NCI-H774 (cell line): ENCODE measurements around the gene IRAK2.
"Not testable (repeated sequence)": the region's sequence is repeated elsewhere in the genome, so short reads cannot be mapped to it uniquely, and the experiment has no call there.

Experiments
- DNase-seq: peaks from one replicate; lab custom pipeline; 2025; lab: John Stamatoyannopoulos, UW

Gene IRAK2

DNA sequence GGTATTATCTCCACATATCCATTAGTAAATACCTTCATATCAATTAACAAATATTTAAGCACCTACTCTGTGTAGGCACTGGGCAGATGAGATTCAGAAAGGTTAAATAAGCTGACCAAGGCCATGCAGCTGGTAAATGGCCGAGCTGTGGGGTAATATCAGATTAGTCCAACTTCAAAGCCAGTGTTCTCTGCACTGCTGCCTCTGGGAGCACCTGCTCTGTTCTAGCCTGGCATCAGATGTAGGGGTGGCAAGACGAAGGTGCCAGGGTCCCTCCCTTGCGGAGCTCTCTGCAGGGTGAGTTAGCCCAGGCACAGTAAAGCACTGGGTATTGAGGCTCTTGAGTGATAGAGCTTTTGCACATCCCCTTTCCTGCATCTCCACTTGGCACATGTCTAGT is 89.0 kb downstream of the IRAK2 start:
- no peak for DNase-seq

DNA sequence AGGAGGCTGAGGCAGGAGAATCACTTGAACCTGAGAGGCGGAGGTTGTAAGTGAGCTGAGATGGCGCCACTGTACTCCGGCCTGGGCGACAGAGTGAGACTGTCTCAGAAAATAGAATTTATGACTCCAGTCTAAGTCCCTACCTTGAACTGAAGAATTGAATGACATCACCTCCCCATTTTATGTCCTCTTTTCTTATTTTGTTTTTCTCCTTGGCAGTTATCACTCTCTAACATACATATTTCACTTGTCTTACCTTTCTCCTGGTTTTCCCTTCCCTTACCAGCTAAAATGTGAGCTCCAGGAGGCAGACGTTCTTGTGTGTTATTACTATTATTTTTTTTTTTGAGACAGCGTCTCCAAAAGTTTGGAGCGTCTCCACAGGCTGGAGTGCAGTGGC is 91.1 kb downstream of the IRAK2 start:
- DNase-seq, result no peak

DNA sequence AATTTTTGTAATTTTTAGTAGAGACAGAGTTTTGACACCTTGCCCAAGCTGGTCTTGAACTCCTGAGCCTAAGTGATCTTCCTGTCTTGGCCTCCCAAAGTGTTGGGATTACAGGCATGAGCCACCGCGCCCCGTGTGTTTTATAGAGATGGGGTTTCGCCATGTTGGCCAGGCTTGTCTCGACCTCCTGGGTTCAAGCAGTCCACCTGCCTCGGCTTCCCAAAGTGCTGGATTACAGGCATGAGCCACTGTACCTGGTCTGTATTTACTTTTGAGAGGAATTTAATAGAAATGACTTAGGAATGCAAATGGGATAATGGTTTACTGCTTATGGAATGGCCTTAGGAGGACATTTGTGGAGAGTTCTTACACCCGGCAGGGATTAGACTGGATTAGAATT is 94.3 kb downstream of the IRAK2 start:
- DNase-seq, result no peak

DNA sequence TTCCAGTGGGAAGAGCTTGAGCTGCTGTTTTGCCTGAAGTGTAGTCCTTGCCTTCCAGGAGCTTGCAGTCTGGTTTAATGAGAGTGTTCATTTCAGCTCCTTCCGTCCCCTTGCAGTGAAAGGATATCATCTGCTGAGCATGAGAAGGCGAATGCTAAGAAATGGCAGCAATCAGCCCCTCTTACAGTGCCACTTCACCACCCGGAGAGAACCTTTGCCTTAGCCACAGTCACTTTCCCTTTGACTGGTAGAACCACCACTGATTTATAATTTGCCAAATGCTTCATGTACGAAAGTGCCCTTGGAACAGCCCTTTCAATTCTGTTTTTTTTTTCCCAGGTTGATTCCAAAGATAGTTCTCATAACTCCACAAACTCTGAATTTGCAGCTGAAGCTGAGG is 95.1 kb downstream of the IRAK2 start:
- DNase-seq, result no peak

DNA sequence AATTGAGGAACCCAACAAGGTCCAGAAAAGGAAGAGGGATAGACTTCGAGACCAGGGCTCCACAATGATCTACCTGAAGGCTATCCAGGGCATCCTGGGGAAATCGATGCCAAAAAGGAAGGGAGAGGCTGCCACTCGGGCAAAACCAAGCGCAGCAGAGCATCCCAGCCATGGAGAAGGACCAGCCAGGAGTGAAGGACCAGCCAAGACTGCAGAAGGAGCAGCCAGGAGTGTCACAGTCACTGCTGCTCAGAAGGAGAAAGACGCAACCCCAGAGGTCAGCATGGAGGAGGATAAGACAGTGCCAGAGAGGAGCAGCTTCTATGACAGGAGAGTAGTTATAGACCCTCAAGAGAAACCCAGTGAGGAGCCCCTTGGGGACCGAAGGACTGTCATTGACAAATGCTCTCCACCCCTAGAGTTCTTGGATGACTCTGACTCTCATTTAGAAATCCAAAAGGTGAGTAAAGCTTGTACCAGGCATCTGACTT is 95.5 kb downstream of the IRAK2 start:
- no peak for DNase-seq

DNA sequence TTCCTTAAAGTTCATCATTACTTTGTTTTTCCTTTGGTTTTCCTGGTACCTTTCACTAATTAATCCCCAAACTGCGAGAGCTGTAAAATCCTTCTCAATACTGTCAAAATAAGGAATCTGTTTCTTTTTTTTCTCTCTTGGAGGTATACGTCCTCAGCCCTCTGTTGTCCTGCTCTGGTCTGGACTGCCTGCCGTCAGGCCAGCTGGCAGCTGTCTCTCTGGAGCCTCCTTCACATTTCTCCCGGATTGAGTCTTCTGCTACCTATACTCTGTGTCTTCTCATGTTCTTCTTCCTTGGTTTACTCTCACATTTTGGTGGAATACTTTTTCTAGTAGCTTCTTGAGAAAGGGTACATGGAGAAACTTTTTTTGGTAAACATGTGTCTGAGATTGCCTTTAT is 97.3 kb downstream of the IRAK2 start:
- no peak for DNase-seq

DNA sequence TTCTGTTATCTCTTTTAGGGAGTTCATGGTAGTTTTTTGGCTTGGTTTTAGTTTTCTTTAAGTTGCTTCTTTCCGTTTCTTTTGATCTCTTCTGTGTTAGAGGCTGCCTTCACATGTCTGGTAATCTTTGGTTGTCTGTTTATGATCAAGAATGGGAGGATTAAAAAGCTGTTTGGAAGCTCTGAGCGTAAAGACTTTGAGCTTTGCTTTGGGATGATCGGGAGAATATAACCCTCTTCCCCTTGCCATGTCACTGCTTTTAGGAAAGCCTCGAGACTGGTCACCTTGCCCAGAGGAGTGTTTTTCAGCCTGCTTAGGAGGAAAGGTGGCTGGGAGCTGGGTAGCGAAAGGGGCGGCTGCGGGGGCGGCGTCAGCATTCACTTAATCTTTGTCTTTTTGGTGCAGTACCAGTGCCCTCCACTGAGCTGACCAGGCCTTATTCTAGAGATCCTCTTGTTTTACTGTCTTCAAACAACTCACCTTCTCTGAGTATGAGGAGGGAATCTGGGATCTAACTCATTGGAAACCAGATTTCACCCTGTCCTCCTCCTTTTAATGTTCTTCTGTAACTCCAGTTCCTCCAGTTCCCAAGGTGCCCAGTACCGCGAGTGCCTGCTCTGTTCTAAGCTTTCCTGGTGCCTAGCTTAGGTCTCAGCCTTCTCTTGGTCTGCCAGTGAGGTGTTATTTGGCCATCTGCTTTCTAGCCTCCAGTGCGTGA is 99.1 kb downstream of the IRAK2 start:
- no peak for DNase-seq

DNA sequence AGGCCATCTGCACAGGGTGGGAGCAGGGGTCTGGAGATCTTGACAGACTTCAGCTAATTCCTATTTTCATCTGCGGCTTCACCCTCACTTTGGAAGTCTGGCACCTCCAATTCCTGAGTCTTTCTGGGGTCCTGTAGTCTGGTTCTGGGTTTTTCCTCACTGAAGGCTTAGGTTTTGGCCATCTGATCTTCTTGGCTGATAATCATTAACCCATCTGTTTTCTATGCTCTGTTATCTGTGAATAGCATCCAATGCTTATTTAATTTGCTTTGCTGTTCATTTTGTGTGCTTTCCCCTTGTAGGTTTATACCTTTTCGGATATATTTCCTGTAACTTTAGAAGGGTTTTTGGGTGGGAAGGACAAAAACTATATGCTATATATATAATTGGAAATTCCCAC is 101.1 kb downstream of the IRAK2 start:
- no peak for DNase-seq

DNA sequence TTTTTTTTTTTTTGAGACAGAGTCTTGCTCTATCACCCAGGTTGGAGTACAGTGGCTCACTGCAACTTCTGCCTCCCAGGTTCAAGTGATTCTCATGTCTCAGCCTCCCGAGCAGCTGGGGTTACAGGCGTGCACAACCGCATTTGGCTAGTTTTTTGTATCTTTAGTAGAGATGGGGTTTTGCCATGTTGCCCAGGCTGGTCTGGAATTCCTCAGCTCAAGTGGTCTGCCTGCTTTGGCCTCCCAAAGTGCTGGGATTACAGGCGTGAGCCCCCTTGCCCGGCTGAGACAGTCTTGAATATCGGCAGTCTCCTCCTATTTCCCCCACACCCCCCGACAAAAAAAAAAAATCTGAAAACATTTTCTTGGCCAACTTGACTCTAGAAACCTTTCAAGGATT is 102.2 kb downstream of the IRAK2 start:
- DNase-seq, result not testable (repeated sequence)

DNA sequence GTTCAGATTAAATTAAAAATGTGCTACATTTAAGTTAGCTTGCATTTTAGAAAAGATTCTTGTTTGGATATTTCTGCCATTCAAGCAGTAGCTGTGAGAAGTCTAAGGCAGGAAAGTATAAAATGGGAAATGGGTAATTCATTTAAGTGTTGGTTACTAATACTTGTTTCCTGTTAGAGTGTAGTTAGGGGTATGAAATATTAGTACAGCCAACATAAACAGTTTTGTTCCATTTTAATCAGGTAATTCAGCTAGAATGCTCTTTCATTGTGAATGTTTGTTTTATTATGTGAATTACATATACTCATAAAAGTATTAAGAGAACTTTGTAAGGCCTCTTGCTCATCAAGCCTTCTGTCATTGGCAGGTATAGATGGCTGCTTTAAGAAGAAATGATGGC is 103.4 kb downstream of the IRAK2 start:
- no peak for DNase-seq

DNA sequence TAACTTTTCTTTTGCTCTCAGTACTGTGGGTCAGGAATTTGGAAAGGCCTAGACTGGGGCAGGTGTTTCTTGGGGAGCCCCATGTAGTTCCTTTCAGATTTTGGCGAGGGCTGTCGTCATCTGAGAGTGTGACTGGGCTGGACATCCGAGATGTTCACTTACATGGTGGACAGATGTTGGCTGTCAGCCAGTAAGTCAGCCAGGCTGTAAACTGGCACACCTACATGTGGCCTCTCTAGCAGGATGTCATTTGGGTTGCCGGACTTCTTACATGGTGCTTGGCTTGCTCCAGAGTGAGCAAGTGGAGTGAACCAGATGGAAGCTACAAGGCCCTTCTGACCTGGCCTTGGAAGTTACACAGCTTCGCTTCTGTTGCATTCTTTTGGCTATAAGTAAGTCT is 104.2 kb downstream of the IRAK2 start:
- no peak for DNase-seq

DNA sequence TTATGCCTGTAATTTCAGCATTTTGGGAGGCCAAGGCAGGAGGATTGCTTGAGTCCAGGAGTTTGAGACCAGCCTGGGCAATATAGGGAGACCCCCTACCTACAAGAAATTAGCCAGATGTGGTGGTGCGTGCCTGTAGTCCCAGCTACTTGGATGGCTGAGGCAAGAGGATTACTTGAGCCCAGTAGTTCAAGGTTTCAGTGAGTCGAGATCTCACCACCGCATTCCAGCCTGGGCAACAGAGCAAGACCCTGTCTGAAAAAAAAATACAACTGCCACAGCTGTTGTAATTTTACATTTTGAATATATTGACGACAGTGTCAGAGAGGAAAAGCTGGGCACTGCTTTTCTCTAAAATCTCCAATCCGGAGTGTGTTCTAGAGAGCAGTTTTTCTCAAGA is 104.7 kb downstream of the IRAK2 start:
- DNase-seq, result no peak

DNA sequence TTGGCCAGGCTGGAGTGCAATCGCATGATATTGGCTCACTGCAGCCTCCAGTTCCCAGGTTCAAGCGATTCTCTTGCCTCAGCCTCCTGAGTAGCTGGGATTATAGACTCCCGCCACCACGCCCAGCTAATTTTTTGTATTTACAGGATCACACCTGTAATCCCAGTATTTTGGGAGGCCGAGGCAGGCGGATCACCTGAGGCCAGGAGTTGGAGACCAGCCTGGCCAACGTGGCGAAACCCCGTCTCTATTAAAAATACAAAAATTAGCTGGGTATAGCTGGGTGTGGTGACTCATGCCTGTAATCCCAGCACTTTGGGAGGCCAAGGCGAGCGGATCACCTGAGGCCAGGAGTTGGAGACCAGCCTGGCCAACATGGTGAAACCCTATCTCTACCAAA is 107.8 kb downstream of the IRAK2 start:
- DNase-seq, result not testable (repeated sequence)

DNA sequence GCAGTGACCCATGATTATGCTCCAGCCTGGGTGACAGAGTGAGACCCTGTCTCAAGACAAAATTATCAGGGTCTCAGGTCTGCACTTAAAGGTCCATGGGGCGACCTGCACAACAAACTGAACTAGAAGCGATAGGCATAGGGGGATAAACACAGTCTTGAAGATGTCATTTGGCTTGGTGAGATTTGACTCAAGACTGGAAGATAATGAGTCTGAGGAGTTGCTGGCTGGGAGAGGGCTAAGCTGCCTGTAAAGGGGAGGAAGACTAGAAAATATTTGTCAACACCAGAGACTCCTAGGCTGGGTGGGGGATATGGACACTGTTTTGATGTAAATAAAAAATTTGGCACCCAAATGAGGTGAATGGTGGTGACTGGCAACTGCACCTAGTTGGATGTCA is 108.3 kb downstream of the IRAK2 start:
- no peak for DNase-seq

DNA sequence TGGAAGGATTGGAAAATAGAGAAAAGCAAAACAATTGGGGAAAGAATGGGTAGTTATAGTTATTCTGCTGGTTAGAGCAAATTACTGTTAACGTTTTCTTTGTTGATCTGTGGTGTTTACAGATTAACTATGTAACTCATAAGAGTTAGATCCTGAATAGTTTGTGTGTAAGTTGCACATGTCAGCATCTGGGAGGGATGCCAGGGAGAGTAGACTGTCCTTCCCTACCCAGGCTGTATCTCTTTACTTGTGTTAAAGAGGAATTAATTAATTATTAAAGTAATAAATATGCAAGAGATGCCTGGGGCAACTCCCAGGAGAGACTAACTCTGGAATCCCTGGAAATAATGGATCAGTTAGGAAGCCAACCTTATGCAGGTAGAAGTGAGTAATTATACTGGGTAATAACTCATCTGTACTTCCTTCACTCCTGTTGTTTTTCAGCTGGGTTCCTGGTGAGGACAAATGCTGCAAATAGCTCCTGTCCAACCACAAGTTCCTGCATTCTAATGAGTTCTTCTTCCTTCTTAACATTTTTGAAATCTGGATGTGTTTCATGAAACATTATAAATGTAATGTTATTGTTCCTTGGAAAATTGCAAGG is 109.1 kb downstream of the IRAK2 start:
- DNase-seq, result peak; percentile 7

DNA sequence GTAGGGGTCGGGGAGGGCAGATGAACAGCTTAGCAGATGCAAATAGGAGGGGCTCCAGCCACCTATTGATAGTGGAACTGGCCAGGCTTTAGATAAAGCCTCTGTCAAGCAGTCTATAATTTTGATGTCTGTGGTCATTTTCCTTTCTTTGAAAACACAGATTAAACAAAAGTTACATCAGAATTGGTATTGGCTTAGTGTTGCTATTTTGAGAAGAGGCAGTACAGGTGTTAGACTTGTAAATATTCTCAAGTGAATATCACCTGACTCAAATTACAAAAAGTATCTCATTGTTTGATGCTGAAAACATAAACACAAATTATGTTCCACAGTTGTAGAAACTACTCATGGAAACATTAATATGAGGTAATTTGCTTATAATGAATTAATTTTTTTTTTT is 109.9 kb downstream of the IRAK2 start:
- DNase-seq, result peak; percentile 44

DNA sequence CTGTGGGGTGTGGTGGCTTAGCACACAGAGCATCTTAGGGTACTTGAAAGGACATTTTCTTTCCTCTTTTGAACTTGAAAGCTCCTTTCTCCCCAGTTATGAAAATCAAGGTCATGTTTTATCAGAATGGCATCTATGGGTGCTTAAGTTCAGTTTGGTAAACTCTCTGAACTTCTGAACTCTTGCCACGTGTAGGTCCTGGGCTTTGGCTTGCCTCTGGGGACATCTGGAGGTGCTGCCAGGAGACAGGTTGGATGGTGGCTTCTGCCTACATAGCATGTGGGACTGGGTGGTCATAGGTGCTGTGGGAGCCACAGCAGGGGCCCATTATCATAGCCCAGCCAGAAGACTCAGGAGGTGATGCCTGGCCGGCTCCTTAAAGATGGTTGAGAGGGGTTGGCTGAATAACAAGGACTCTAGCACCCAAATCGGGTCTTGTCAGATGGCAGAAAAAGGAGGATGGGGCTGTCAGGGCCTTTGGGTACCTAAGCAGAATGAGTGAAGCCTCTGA is 112.5 kb downstream of the IRAK2 start:
- no peak for DNase-seq

DNA sequence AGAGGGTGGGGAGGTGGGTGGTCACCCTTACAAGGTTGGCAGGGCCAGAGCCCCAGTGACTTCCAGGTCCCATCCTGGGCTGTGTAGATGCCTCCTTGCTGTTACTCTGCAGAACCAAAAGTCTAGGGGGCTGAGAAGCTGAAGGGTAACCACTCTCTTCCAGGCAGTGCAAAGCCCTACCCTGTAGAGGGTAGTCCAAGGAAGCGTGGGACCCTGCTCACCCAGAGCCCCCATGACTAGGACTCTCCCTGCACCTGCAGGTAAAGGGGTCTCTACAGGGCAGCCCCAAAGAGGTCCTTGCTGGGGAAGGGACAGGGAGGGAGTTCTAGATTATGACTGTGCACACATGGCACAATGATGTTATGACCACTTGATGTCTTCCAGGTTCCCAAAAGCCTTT is 113.8 kb downstream of the IRAK2 start:
- no peak for DNase-seq

DNA sequence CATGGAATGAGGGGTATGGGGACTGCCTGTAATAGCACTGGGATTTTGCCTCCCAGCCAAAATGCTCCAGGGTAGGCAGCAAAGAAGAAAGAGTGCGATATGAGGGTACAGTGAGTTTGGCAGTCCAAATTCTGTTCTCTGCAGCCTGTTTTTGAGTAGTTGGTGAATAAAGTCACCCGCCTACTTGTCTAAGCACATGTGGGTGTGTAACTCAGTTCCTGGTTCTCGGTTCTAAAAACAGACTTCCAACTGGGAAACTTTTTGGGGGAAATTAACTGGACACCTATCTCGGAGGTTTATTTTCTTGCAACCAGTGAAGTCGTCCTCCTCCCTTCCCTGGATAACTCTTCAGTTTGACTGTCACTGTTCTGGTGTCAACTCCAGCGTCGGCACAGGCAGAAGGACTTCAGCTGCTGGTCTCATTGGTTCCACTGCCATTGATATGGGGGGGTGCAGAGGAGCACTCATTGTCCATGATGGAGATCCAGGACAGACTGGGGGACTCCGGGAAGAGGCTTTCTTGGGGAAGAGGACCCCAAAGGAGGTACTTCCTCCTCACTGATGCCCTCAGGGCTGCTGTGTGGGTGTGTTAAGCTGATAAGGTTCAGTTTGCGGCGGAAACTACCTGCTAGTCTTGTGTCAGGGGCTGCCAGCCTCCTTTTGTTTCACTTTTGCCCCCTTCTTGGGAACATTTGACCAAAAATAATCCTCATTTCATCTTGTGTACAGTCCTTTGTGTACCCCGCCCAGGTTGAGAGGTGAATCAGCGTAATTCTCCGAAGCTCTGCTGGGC is 114.9 kb downstream of the IRAK2 start:
- DNase-seq, result no peak

DNA sequence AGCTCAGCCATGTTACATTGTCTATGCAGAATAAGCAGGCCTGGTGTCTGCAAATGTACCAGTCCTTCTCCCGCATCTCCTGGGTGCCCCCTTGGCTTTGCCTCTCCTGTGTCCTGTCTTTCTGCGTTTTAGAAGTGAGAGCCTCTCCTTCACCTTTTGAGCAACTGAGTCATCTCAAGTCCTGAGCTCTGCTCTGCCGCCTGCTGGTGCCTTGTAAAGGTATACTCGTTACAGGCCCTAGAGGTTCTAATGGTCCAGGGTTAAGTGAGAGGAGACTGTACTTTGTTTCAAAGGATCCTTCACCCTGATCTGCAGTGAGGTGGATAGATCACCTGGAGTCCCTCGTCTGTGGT is 115.4 kb downstream of the IRAK2 start:
- DNase-seq, result no peak

DNA sequence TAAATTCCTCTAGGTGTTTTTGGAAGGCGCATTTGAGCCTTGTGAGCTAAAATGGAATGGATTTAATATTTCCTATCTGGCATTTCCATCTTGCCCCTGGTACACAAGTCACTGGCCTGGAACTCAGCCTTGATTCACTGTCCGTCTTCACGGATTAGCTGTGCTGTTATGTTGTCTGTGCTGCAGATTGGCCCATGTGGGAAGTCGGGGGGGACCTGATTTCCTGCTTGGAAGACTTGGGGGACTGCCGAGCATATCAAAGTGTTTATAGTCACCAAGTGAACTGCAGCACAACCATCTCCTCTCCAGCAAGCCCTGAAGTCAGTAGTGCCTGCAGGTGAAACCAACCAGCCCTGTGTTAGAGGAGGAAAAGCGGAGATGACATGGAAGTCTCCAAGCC is 115.9 kb downstream of the IRAK2 start:
- no peak for DNase-seq

DNA sequence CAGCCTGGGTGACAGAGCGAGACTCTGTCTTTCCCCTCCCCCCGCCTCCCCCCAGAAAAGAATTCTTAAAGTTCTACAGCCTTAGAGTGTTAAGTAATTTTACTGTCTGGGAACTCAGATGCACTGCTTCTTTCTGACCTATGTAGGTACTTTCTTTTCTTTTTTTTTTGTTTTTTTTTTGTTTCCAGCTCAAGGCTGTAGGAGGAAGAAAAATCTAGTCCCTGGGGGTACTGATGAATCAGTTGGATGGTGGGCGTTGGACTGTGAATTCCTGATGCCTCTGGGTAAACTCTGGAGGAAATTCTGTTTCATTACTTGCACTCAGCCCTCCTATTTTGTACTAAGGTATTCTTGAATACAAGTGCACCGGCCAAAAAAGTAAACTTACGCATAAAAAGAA is 117.2 kb downstream of the IRAK2 start:
- no peak for DNase-seq

DNA sequence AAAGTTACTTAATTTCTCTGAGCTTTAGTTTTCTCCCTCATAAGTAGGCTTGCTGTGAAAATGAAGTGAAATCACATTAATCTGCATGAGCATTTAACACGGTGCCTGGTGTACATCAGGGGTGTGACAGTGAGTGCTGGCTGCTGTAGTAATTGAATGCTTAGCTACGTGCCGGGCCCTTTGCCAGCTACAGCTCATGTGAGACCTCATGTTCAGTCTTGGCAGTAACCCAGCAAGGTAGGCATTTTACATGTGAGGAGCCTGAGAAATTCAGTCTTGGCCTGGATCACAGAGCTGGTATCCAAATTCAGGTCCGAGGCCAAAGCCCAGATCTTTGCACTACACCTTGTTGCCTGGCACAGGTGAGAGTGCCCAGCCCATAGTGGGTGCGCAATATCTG is 118.9 kb downstream of the IRAK2 start:
- DNase-seq, result peak; percentile 27
